ENCODE results near the gene ACER1.

- TF ChIP-seq CTCF (IDR thresholded peaks at IDR 0.05) (no peak), POLR2AphosphoS5 (IDR thresholded peaks at IDR 0.05; ENCODE audit: insufficient read depth in 1 of 2, low read depth in 1 of 2) (no peak)
Measured at GRCh38 chr19:6358003-6358402, 24.6 kb upstream of the ACER1 start.
